PC-3 (cell line): ENCODE measurements around the gene GMDS.

Experiments
- CTCF ChIP-seq: fragments of 300-600 bp; sonication (generic); conservative IDR thresholded peaks from 2 replicates; pipeline ENCODE4 v1.5.1; 2017; ENCODE audit warnings: antibody characterized with exemption, low read depth, mild to moderate bottlenecking, low read length
- EZH2phosphoT487 ChIP-seq: fragments of 300-600 bp; sonication (generic); IDR thresholded peaks from 2 replicates; pipeline ENCODE4 v1.6.1; 2018; ENCODE audit warnings: mild to moderate bottlenecking, antibody characterized with exemption, low read length, borderline replicate concordance

- TF ChIP-seq CTCF: no peak
- no peak for TF ChIP-seq EZH2phosphoT487
Observed at GRCh38 chr6:1869769-1870168, 375.6 kb downstream of the GMDS start.
